ENCODE data around the gene LYSMD3. TPM values are rescaled to one million over a fixed set of nuclear protein-coding genes. Genes with fewer than 3 reads are reported as not detected.

The LYSMD3 gene
- total and polyA plus RNA-seq, 2 experiments from 2014 or later = 15.8 to 29.8 TPM

DNA sequence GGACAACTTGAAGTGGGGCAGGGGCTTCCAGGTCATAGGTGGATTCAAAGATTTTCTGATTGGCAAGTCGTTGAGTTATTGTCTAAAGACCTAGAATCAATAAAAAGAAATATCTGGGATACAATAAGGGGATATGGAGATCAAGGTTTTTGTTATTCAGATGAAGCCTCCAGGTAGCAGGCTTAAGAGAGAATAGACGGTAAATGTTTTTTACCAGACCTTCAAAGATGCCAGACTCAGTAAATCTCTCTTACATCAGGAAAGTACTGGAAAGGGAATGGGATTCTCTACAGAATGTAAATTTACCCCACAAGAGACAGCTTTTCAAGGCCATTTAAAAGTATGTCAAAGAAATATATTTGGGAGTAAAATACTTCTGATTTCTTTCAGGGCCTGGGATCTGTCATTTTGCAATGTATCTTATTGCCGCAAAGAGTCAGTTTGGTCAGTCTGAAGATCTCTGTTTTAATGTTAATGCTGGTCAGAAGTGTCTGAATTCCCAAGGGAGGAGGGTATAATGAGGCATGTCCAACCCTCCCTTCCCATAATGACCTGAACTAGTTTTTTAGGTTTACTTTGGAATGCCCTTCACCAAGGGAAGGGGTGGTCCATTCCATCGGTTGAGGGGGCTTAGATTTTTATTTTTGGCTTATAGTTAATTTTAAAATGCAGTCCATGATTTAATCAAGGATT lies 13.6 kb upstream of the LYSMD3 start:
- Histone ChIP-seq H2AFZ (no peak overlapping the region), H3K4me2 (no peak overlapping the region), H3K4me3 (no peak overlapping the region), H3K27me3 (no peaks in the 10 kb centered on the region), H3K4me1 (ENCODE audit: insufficient read depth) (peaks cover 9% of the 10 kb centered on the region), H3K9me3 (ENCODE audit: low read depth) (no peaks in the 10 kb centered on the region), H3K27ac (no peak overlapping the region), H3K79me2 (no peaks in the 10 kb centered on the region), H3K36me3 (replicated peaks; ENCODE audit: insufficient read depth, low read depth) (no peaks in the 10 kb centered on the region), H4K20me1 (ENCODE audit: insufficient read depth, poor library complexity, severe bottlenecking) (no peaks in the 10 kb centered on the region), H3K9me2 (replicated peaks; ENCODE audit: insufficient read depth) (no peaks in the 10 kb centered on the region)
- DNase-seq (ENCODE audit: low spot score) = no peak
- no peak for TF ChIP-seq EZH2 (IDR thresholded peaks at IDR 0.05; ENCODE audit: borderline replicate concordance)
- WGBS (ENCODE audit: low lambda C conversion rate, missing lambda C conversion rate) = 58% methylated on average over 4 of the region's 4 CpGs

DNA sequence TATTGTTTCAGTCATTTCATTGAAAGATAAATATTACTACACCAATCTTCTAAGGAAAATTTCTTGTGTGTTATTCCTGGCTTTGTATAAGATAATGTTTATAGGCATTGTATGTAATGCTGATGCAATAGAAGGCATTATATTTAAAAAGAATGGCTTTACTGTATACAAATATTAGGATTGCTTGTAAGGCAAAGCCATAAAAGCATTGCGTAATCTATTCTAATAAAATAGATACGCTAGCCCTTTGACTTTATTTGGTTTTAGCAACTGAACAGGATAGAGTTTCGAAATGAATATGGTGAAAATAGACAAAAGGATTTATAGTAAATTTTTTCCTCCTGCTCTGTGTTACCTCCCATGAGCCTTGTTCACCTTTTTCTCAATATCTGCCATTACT lies 5.5 kb upstream of the LYSMD3 start:
- no peak overlapping the region for H3K4me2 ChIP-seq
- no peaks in the 10 kb centered on the region for H4K20me1 ChIP-seq (ENCODE audit: insufficient read depth, poor library complexity, severe bottlenecking)
- TF ChIP-seq, protein P1, sequence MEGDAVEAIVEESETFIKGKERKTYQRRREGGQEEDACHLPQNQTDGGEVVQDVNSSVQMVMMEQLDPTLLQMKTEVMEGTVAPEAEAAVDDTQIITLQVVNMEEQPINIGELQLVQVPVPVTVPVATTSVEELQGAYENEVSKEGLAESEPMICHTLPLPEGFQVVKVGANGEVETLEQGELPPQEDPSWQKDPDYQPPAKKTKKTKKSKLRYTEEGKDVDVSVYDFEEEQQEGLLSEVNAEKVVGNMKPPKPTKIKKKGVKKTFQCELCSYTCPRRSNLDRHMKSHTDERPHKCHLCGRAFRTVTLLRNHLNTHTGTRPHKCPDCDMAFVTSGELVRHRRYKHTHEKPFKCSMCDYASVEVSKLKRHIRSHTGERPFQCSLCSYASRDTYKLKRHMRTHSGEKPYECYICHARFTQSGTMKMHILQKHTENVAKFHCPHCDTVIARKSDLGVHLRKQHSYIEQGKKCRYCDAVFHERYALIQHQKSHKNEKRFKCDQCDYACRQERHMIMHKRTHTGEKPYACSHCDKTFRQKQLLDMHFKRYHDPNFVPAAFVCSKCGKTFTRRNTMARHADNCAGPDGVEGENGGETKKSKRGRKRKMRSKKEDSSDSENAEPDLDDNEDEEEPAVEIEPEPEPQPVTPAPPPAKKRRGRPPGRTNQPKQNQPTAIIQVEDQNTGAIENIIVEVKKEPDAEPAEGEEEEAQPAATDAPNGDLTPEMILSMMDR (IDR thresholded peaks at IDR 0.05; ENCODE audit: poor library complexity) = no peak
- TF ChIP-seq EZH2 (IDR thresholded peaks at IDR 0.05; ENCODE audit: borderline replicate concordance) (no peak), EZH2phosphoT487 (IDR thresholded peaks at IDR 0.05; ENCODE audit: low read depth, severe bottlenecking, unreplicated experiment) (no peak)
- H3K27me3 ChIP-seq = no peaks in the 10 kb centered on the region
- H3K79me2 ChIP-seq = no peaks in the 10 kb centered on the region
- no peak for DNase-seq (ENCODE audit: low spot score)
- WGBS (ENCODE audit: low lambda C conversion rate, missing lambda C conversion rate) = 48% methylated on average over 3 of the region's 3 CpGs
- peaks cover 4% of the 10 kb centered on the region for H3K4me1 ChIP-seq (ENCODE audit: insufficient read depth)
- no peak overlapping the region for H3K27ac ChIP-seq
- H3K9me2 ChIP-seq (replicated peaks; ENCODE audit: insufficient read depth) = no peaks in the 10 kb centered on the region
- H3K4me3 ChIP-seq = no peak overlapping the region
- no peaks in the 10 kb centered on the region for H3K9me3 ChIP-seq (ENCODE audit: low read depth)
- no peaks in the 10 kb centered on the region for H3K36me3 ChIP-seq (replicated peaks; ENCODE audit: insufficient read depth, low read depth)
- no peak overlapping the region for H2AFZ ChIP-seq

GRCh38 chr5:90533794-90534193 lies 4.4 kb upstream of the LYSMD3 start:
- Histone ChIP-seq H2AFZ (no peak overlapping the region), H3K4me2 (no peak overlapping the region), H3K9me2 (replicated peaks; ENCODE audit: insufficient read depth) (no peaks in the 10 kb centered on the region), H3K27ac (no peak overlapping the region), H3K36me3 (replicated peaks; ENCODE audit: insufficient read depth, low read depth) (no peaks in the 10 kb centered on the region), H3K4me1 (ENCODE audit: insufficient read depth) (peaks cover 4% of the 10 kb centered on the region), H3K9me3 (ENCODE audit: low read depth) (no peaks in the 10 kb centered on the region), H4K20me1 (ENCODE audit: insufficient read depth, poor library complexity, severe bottlenecking) (no peaks in the 10 kb centered on the region), H3K79me2 (peaks cover 4% of the 10 kb centered on the region), H3K27me3 (no peaks in the 10 kb centered on the region), H3K4me3 (no peak overlapping the region)
- 82% methylated on average over 3 of the region's 3 CpGs for WGBS (ENCODE audit: low lambda C conversion rate, missing lambda C conversion rate)
- DNase-seq (ENCODE audit: low spot score) = no peak
- no peak for TF ChIP-seq EZH2 (IDR thresholded peaks at IDR 0.05; ENCODE audit: borderline replicate concordance)
- TF ChIP-seq, protein P1 (IDR thresholded peaks at IDR 0.05; ENCODE audit: poor library complexity) = no peak

DNA sequence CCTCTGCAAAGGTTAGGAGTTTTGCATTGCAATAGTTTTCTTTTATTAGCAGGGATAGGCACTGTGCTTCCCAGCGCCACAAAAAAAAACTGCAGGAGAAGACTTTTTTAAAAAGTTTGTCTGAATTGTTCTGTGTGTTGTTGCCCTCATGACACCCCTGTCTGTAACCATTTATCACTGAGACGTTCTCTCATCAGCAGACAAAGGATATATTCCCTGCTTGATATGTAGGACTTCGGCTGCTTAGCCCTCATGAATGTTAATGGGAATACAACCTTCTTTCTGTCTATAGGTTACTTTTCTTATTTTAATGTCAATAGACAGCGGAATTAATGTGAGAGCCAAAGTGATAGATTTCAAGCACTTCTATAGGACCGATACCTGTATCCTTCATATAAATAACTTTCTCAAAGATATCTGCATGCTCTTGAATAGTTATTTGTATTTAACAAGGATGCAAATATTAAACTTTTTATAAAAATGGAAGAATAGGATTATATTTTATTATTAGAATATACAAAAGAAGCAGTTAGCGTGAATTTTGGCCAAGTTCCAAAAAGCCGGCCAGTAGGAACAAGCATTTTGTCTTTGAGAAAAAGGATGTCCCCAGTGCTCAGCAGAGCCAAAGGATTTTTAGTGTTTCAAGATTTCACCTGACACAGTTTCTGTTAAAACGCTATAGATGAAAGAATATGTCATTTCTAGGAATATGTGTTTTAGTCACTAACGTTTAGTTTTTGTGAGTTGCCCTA lies 1.5 kb upstream of the LYSMD3 start:
- TF ChIP-seq EZH2phosphoT487 (IDR thresholded peaks at IDR 0.05; ENCODE audit: low read depth, severe bottlenecking, unreplicated experiment) = no peak
- TF ChIP-seq EZH2 (IDR thresholded peaks at IDR 0.05; ENCODE audit: borderline replicate concordance) = no peak
- TF ChIP-seq, protein P1 (IDR thresholded peaks at IDR 0.05; ENCODE audit: poor library complexity) = no peak
- H3K79me2 ChIP-seq = peaks cover 33% of the 10 kb centered on the region
- H3K27ac ChIP-seq = no peak overlapping the region
- H3K4me3 ChIP-seq = no peak overlapping the region
- H3K4me1 ChIP-seq (ENCODE audit: insufficient read depth) = peaks cover 15% of the 10 kb centered on the region
- H2AFZ ChIP-seq = no peak overlapping the region
- DNase-seq (ENCODE audit: low spot score) = peak; percentile 15
- H3K27me3 ChIP-seq = no peaks in the 10 kb centered on the region
- no peaks in the 10 kb centered on the region for H3K36me3 ChIP-seq (replicated peaks; ENCODE audit: insufficient read depth, low read depth)
- H3K9me3 ChIP-seq (ENCODE audit: low read depth) = no peaks in the 10 kb centered on the region
- H3K9me2 ChIP-seq (replicated peaks; ENCODE audit: insufficient read depth) = no peaks in the 10 kb centered on the region
- H4K20me1 ChIP-seq (ENCODE audit: insufficient read depth, poor library complexity, severe bottlenecking) = no peaks in the 10 kb centered on the region
- peak overlapping the region; percentile 70 for H3K4me2 ChIP-seq
- WGBS (ENCODE audit: low lambda C conversion rate, missing lambda C conversion rate) = 74% methylated on average over 9 of the region's 9 CpGs
